OCI-LY1 (cell line): ENCODE results near the gene RPN2.

ENCODE experiments used
- H2AFZ ChIP-seq: fragments of 200-600 bp; sonication (generic), shearing (Covaris generic); 2 replicates; pipeline ENCODE4 v1.6.0; 2014; ENCODE audit warnings: antibody characterized with exemption, mild to moderate bottlenecking, low read length
- H3F3A ChIP-seq: fragments of 200-600 bp; sonication (generic), shearing (Covaris generic); 2 replicates; pipeline ENCODE4 v1.6.0; 2014; ENCODE audit warnings: mild to moderate bottlenecking, antibody characterized with exemption, low read length, moderate library complexity; ENCODE audit not compliant: insufficient read depth
- H3K27ac ChIP-seq: fragments of 200-600 bp; sonication (generic); 2 replicates; pipeline ENCODE4 v1.5.1; 2014; ENCODE audit warnings: low read length, mixed run types, mild to moderate bottlenecking, low read depth; ENCODE audit not compliant: poor library complexity, severe bottlenecking
- H3K27me3 ChIP-seq: fragments of 200-600 bp; sonication (generic); 2 replicates; pipeline ENCODE4 v1.6.0; 2014; ENCODE audit warnings: antibody characterized with exemption, mild to moderate bottlenecking, low read length, moderate library complexity; ENCODE audit not compliant: insufficient read depth
- H3K36me3 ChIP-seq: fragments of 200-600 bp; sonication (generic); 2 replicates; pipeline ENCODE4 v1.6.1; 2014; ENCODE audit warnings: mild to moderate bottlenecking, antibody characterized with exemption, low read length, moderate library complexity, mixed read lengths; ENCODE audit not compliant: insufficient read depth
- H3K4me1 ChIP-seq: fragments of 200-600 bp; sonication (generic); 2 replicates; pipeline ENCODE4 v1.5.1; 2014; ENCODE audit warnings: mild to moderate bottlenecking, low read length, moderate library complexity; ENCODE audit not compliant: insufficient read depth, severe bottlenecking
- H3K4me2 ChIP-seq: fragments of 200-600 bp; sonication (generic), shearing (Covaris generic); 2 replicates; pipeline ENCODE4 v1.6.1; 2014; ENCODE audit warnings: low read length
- H3K4me3 ChIP-seq: fragments of 200-600 bp; sonication (generic); 2 replicates; pipeline ENCODE4 v1.5.1; 2014; ENCODE audit warnings: low read length, low read depth, mild to moderate bottlenecking, mixed read lengths; ENCODE audit not compliant: poor library complexity, severe bottlenecking
- H3K79me2 ChIP-seq: fragments of 200-600 bp; shearing (Covaris generic); 2 replicates; pipeline ENCODE4 v1.6.1; 2016; ENCODE audit warnings: mixed run types, low read length, mixed read lengths; ENCODE audit not compliant: insufficient read depth
- H3K9ac ChIP-seq: fragments of 200-600 bp; sonication (generic), shearing (Covaris generic); 2 replicates; pipeline ENCODE4 v1.6.1; 2014; ENCODE audit warnings: mild to moderate bottlenecking, low read length, mixed read lengths
- H3K9me2 ChIP-seq: fragments of 200-600 bp; sonication (generic), shearing (Covaris generic); 2 replicates; pipeline ENCODE4 v1.6.1; 2014; ENCODE audit warnings: low read depth, mild to moderate bottlenecking, low read length, mixed read lengths
- H3K9me3 ChIP-seq: fragments of 200-600 bp; shearing (Covaris generic); 2 replicates; pipeline ENCODE4 v1.6.1; 2014; ENCODE audit warnings: low read length, mixed read lengths
- H4K20me1 ChIP-seq: fragments of 200-600 bp; sonication (generic), shearing (Covaris generic); 2 replicates; pipeline ENCODE4 v1.6.0; 2016; ENCODE audit warnings: mild to moderate bottlenecking, low read length; ENCODE audit not compliant: insufficient read depth
- CTCF ChIP-seq: fragments of 200-600 bp; sonication (generic), shearing (Covaris generic); IDR thresholded peaks from 2 replicates; pipeline ENCODE4 v1.5.1; 2017; ENCODE audit warnings: mild to moderate bottlenecking, antibody characterized with exemption, low read length, moderate library complexity, mixed read lengths
- EZH2 ChIP-seq: fragments of 200-600 bp; sonication (generic), shearing (Covaris generic); IDR thresholded peaks from 2 replicates; pipeline ENCODE4 v1.8.0; 2017; ENCODE audit warnings: borderline replicate concordance, mixed run types, mild to moderate bottlenecking, antibody characterized with exemption, low read length, moderate library complexity, mixed read lengths

The RPN2 gene

GRCh38 chr20:37222086-37222485, 43.0 kb downstream of the RPN2 start:
- no peak overlapping the region for H3K4me2 ChIP-seq
- H3K9ac ChIP-seq: no peak overlapping the region
- no peaks in the 10 kb centered on the region for H3K9me3 ChIP-seq
- no peaks in the 10 kb centered on the region for H3F3A ChIP-seq
- no peak overlapping the region for H3K27ac ChIP-seq
- H3K9me2 ChIP-seq: no peaks in the 10 kb centered on the region
- H3K79me2 ChIP-seq: 0 out of 2 replicates have a peak, but pooled peaks cover 4% of the 10 kb centered on the region
- H3K4me3 ChIP-seq: no peak overlapping the region
- no peak for TF ChIP-seq CTCF
- TF ChIP-seq EZH2: no peak
- peaks cover 96% of the 10 kb centered on the region for H3K36me3 ChIP-seq
- H2AFZ ChIP-seq: no peak overlapping the region
- no peaks in the 10 kb centered on the region for H4K20me1 ChIP-seq
- H3K4me1 ChIP-seq: no peaks in the 10 kb centered on the region
- H3K27me3 ChIP-seq: no peaks in the 10 kb centered on the region

- H3F3A ChIP-seq: no peaks in the 10 kb centered on the region
- no peak overlapping the region for H3K4me2 ChIP-seq
- 0 out of 2 replicates have a peak, but pooled peaks cover 4% of the 10 kb centered on the region for H3K79me2 ChIP-seq
- no peaks in the 10 kb centered on the region for H3K27me3 ChIP-seq
- peaks cover 98% of the 10 kb centered on the region for H3K36me3 ChIP-seq
- no peaks in the 10 kb centered on the region for H4K20me1 ChIP-seq
- H3K27ac ChIP-seq: no peak overlapping the region
- TF ChIP-seq EZH2 (no peak), CTCF (no peak)
- no peaks in the 10 kb centered on the region for H3K4me1 ChIP-seq
- H2AFZ ChIP-seq: no peak overlapping the region
- H3K9ac ChIP-seq: no peak overlapping the region
- no peaks in the 10 kb centered on the region for H3K9me3 ChIP-seq
- no peak overlapping the region for H3K4me3 ChIP-seq
- H3K9me2 ChIP-seq: no peaks in the 10 kb centered on the region
Measured at GRCh38 chr20:37223053-37223452, 43.9 kb downstream of the RPN2 start.

- H3F3A ChIP-seq: no peaks in the 10 kb centered on the region
- H3K79me2 ChIP-seq: no peaks in the 10 kb centered on the region
- H3K27me3 ChIP-seq: no peaks in the 10 kb centered on the region
- no peaks in the 10 kb centered on the region for H3K9me3 ChIP-seq
- no peak overlapping the region for H3K4me3 ChIP-seq
- no peak overlapping the region for H3K27ac ChIP-seq
- H2AFZ ChIP-seq: no peak overlapping the region
- TF ChIP-seq EZH2: no peak
- TF ChIP-seq CTCF: no peak
- H3K9ac ChIP-seq: no peak overlapping the region
- H3K9me2 ChIP-seq: no peaks in the 10 kb centered on the region
- peaks cover 98% of the 10 kb centered on the region for H3K36me3 ChIP-seq
- H3K4me1 ChIP-seq: no peaks in the 10 kb centered on the region
- H4K20me1 ChIP-seq: no peaks in the 10 kb centered on the region
- H3K4me2 ChIP-seq: no peak overlapping the region
Measured at GRCh38 chr20:37225146-37225545, 46.0 kb downstream of the RPN2 start.
